Ascending aorta (tissue), 2 donors: Measurements from ENCODE around the gene PEAK1. TPM values are rescaled to one million over a fixed set of nuclear protein-coding genes. Genes with fewer than 3 reads are reported as not detected.
A peak's percentile ranks its signal among the peaks of the same experiment; 100 is the strongest.
"Not testable (repeated sequence)": the region's sequence is repeated elsewhere in the genome, so short reads cannot be mapped to it uniquely, and the experiment has no call there.

ENCODE experiments used
- DNase-seq, 2 donors: peaks; one replicate each; pipeline ENCODE4 v3.0.0-alpha.2; 2019; ENCODE audit warnings: low spot score in 2 of 2
- H3K27ac ChIP-seq, 2 donors: fragments of 200-600 bp; sonication (generic); one replicate each; pipeline ENCODE4 v1.5.1; 2016 to 2017; ENCODE audit warnings: mild to moderate bottlenecking in 1 of 2
- H3K27me3 ChIP-seq: fragments of 200-600 bp; sonication (generic); one replicate; pipeline ENCODE4 v1.5.1; 2017
- H3K36me3 ChIP-seq, 2 donors: fragments of 200-600 bp; sonication (generic); one replicate each; pipeline ENCODE4 v1.5.1; 2016
- H3K4me1 ChIP-seq, 2 donors: fragments of 200-600 bp; sonication (generic); one replicate each; pipeline ENCODE4 v1.5.1; 2016 to 2017; ENCODE audit warnings: mild to moderate bottlenecking in 1 of 2
- H3K4me3 ChIP-seq, 2 donors: fragments of 200-600 bp; sonication (generic); one replicate each; pipeline ENCODE4 v1.5.1; 2016 to 2017; ENCODE audit warnings: mild to moderate bottlenecking in 1 of 2
- H3K9me3 ChIP-seq, 2 donors: fragments of 200-600 bp; sonication (generic); one replicate each; pipeline ENCODE4 v1.5.1; 2016
- CTCF ChIP-seq, 3 experiments: fragments of 200-600 bp in 2 of 3; fragments of 450-650 bp in 1 of 3; sonication (generic) in 2 of 3; IDR thresholded peaks; one replicate each; pipeline ENCODE4 v1.5.1; 2016 to 2019; ENCODE audit warnings: antibody characterized with exemption in 3 of 3, mild to moderate bottlenecking in 1 of 3, moderate library complexity in 1 of 3
- intact Hi-C: fragments of 100-400 bp; cut with DNase I; formaldehyde crosslinking; loops from one replicate; pipeline ENCODE4 v1.15.1; 2023
- total RNA-seq: library from RNA; depleted of rRNA; stranded (reverse); fragments of >200 nt; gene quantifications from one replicate; pipeline ENCODE4 v1.1.0, GENCODE V29; 2016

The PEAK1 gene
- total RNA-seq, 1 donor from 2014 or later, result 53.7 TPM

- H3K27me3 ChIP-seq, result no peaks in the 10 kb centered on the region
- intact Hi-C loops, result no loop called here
- H3K27ac ChIP-seq, result no peak overlapping the region
- H3K36me3 ChIP-seq, result peaks cover 4 to 27% of the 10 kb centered on the region in 2 donors
- no peak overlapping the region for H3K4me3 ChIP-seq
- H3K4me1 ChIP-seq, result peaks cover 0 to 6% of the 10 kb centered on the region in 2 donors
- H3K9me3 ChIP-seq, result no peaks in the 10 kb centered on the region
- DNase-seq, result no peak
- TF ChIP-seq CTCF (IDR thresholded peaks at IDR 0.05), result no peak
Measured at GRCh38 chr15:77160562-77161478, 259.1 kb downstream of the PEAK1 start.

GRCh38 chr15:77156000-77156399, 263.9 kb downstream of the PEAK1 start:
- H3K27me3 ChIP-seq, intact Hi-C loops, DNase-seq, H3K4me1 ChIP-seq, H3K9me3 ChIP-seq, H3K27ac ChIP-seq, H3K4me3 ChIP-seq: not testable (repeated sequence)
- peaks cover 4 to 29% of the 10 kb centered on the region in 2 donors for H3K36me3 ChIP-seq

GRCh38 chr15:77148191-77148590, 271.7 kb downstream of the PEAK1 start:
- TF ChIP-seq CTCF (IDR thresholded peaks at IDR 0.05), result no peak
- Histone ChIP-seq H3K36me3 (no peaks in the 10 kb centered on the region), H3K27ac (no peak overlapping the region), H3K9me3 (no peaks in the 10 kb centered on the region), H3K27me3 (no peaks in the 10 kb centered on the region), H3K4me1 (peaks cover 0 to 20% of the 10 kb centered on the region in 2 donors), H3K4me3 (no peak overlapping the region)
- no peak for DNase-seq
- intact Hi-C loops, result no loop called here

- H3K4me3 ChIP-seq, result no peak overlapping the region
- H3K27me3 ChIP-seq, result no peaks in the 10 kb centered on the region
- H3K36me3 ChIP-seq, result no peaks in the 10 kb centered on the region
- intact Hi-C loops, result no loop called here
- H3K27ac ChIP-seq, result peak overlapping the region; percentile 72 to 74
- peaks cover 0 to 4% of the 10 kb centered on the region in 2 donors for H3K9me3 ChIP-seq
- no peak for DNase-seq
- H3K4me1 ChIP-seq, result peaks cover 0 to 20% of the 10 kb centered on the region in 2 donors
- TF ChIP-seq CTCF (IDR thresholded peaks at IDR 0.05), result no peak
Measured at GRCh38 chr15:77145370-77145769, 274.5 kb downstream of the PEAK1 start.

GRCh38 chr15:77144492-77145070, 275.3 kb downstream of the PEAK1 start:
- Histone ChIP-seq H3K9me3 (peaks cover 0 to 11% of the 10 kb centered on the region in 2 donors), H3K4me3 (no peak overlapping the region), H3K36me3 (no peaks in the 10 kb centered on the region), H3K27ac (peak overlapping the region; percentile 72 to 74), H3K27me3 (no peaks in the 10 kb centered on the region), H3K4me1 (peaks cover 0 to 20% of the 10 kb centered on the region in 2 donors)
- no peak for DNase-seq
- no peak for TF ChIP-seq CTCF (IDR thresholded peaks at IDR 0.05)
- intact Hi-C loops, result no loop called here

GRCh38 chr15:77144026-77144425, 275.9 kb downstream of the PEAK1 start:
- intact Hi-C loops, result no loop called here
- no peak overlapping the region for H3K4me3 ChIP-seq
- no peaks in the 10 kb centered on the region for H3K36me3 ChIP-seq
- peaks cover 0 to 20% of the 10 kb centered on the region in 2 donors for H3K4me1 ChIP-seq
- no peaks in the 10 kb centered on the region for H3K27me3 ChIP-seq
- TF ChIP-seq CTCF (IDR thresholded peaks at IDR 0.05), result no peak
- peak overlapping the region; percentile 72 to 74 for H3K27ac ChIP-seq
- DNase-seq, result no peak
- H3K9me3 ChIP-seq, result peaks cover 0 to 11% of the 10 kb centered on the region in 2 donors
